CD4-positive, alpha-beta T cell treated with Interferon alpha-2 for 1 hour (primary cell): ENCODE data around the gene TTLL6.

Source experiments
- DNase-seq, 2 donors: peaks; one replicate each; pipeline ENCODE4 v3.0.0-alpha.2; 2020 to 2022

TTLL6 gene

GRCh38 chr17:48757524-48757961, 59.5 kb downstream of the TTLL6 start:
- no peak for DNase-seq

DNA sequence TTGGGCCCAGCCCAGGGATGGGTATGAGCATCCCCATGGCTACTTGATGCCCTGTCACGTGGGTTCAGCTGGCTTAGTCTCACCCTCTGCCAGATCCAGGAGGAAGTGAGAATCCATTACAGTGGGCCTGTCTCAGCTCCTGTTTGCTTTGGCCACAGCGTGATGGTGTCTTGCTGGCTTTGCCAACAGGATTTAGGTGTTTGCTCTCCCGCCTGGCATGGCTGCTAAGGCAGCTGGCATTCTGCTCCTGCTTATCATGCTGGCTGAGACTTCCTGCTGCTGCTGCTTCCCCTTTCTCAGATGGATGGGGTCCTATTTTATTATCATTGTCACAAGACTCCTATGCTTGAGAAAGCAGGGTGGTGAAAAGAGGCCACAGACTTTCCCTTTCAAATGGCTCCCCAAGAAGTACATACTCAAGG, 60.2 kb downstream of the TTLL6 start:
- no peak for DNase-seq

- DNase-seq = no peak
These were observed 61.7 kb downstream of the TTLL6 start for GRCh38 chr17:48755356-48755755.

DNA sequence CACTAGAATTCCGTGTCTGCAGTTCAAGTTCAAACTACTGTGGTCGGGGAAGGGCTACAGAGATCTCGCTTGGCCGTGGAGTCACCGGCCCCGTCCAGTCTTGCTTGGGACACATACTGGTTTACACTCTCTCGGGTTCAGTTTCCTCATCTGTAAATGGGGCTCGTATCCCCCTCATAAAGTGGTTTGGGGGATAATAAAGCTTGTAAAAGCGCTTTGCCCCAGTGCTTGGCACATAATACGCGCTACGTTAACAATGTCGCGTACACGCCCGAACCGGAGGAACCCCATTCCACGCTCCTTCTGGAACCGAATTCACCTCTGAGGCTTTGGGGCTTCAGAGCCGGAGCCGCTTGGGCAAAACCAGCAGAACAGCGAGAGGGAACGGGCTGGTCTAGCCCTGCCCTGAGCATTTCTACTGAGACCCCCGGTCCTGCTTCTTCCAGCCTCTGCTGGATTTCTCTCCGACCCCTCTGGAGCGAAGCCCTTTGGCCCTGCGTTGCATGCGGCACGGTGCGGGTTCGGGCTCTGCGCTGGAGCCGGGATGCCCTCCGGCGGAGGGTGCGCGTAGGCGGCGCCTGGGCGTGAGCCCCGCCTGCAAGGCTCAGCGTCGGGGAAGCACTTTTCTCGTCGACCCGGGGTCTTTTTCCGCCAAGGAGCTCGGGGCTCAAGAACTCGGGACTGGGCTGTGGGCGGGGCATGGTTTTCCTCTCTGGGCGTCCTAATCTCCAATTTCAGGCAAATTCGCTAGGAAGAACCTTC, 62.3 kb downstream of the TTLL6 start:
- no peak for DNase-seq

DNA sequence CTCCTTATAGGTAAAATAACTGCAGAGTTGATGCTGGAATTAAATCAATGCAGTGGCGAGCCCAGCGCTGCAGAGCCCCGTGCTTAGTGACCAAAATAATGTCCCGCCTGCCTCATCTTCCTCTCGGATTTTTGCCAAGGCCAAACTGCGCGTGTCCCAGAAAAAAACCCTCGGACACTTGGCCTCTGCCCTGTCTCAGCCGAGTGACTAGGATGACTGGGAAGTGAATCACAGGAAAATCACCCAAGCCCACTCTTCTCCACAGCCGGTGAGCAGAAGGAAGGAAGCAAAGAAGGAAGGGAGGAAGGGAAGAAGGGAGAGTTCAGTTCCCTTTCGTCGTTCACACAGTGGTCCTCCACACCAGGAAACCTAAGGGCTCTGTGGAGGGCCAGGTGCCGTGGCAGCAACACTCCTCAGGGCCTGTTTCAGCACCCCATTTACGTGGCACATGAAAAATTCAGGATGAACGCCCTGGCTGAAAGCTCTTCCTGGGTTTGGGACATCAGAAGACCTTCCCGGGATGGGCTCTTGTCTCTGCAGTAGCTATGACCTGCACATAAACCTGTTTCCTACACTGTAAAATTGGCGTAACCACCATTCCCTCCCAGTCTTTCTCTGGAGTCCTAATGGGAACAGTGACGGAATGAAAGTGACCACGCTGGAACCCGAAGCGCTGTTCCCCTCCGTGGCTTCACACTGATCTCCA, 63.1 kb downstream of the TTLL6 start:
- no peak for DNase-seq

GRCh38 chr17:48752399-48753288, 64.4 kb downstream of the TTLL6 start:
- no peak for DNase-seq

- DNase-seq = no peak
These were observed 65.2 kb downstream of the TTLL6 start for GRCh38 chr17:48751733-48752398.

- DNase-seq = no peak
These were observed 65.9 kb downstream of the TTLL6 start for GRCh38 chr17:48751172-48751571.

- no peak for DNase-seq
These were observed 67.1 kb downstream of the TTLL6 start for GRCh38 chr17:48749621-48750553.

GRCh38 chr17:48748718-48749566, 68.1 kb downstream of the TTLL6 start:
- no peak for DNase-seq

DNA sequence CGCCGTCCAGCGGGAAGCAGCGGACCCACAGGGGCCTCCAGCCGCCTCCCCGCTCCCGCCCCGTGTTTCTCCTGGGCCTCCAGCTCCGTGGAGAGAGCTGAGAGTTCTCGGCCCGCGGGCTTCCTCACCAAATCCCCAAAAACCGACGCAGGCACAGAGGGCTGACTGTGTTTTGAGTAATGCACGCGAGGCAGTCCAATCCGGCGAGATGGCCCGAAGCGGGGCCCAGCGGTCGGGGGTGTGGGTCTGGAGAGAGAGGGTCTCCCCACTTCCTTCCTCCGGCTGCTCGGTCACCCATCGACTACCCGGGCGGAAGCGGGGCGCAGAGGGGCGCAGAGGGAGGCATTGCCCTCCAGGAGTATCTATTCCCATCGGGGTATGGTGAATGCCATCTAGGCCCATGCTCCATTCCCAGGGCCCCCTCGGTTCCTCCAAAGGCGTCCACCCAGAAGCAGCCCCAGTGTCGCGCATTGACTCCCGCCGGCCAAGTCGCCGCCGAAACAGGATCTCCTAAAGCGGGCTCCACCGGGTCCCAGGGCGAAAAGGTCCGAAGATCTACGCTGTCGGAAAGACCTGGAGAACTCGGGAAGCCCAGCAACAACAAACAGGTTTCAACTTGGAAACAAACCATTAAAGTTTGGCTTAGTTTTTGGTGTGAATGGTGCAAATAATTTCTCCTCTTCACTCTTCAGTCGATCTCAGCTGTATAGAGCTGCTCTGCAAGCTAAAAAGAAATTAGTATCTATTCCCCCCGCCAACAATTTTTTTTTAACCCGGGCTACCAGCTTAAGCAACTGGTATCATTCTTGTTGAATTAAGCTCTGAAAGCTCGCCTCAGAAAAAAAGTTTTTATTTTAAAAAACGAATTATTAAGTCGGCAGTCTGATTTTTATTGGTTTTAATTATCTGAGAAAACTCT, 69.3 kb downstream of the TTLL6 start:
- no peak for DNase-seq

GRCh38 chr17:48746916-48747444, 70.0 kb downstream of the TTLL6 start:
- no peak for DNase-seq

DNA sequence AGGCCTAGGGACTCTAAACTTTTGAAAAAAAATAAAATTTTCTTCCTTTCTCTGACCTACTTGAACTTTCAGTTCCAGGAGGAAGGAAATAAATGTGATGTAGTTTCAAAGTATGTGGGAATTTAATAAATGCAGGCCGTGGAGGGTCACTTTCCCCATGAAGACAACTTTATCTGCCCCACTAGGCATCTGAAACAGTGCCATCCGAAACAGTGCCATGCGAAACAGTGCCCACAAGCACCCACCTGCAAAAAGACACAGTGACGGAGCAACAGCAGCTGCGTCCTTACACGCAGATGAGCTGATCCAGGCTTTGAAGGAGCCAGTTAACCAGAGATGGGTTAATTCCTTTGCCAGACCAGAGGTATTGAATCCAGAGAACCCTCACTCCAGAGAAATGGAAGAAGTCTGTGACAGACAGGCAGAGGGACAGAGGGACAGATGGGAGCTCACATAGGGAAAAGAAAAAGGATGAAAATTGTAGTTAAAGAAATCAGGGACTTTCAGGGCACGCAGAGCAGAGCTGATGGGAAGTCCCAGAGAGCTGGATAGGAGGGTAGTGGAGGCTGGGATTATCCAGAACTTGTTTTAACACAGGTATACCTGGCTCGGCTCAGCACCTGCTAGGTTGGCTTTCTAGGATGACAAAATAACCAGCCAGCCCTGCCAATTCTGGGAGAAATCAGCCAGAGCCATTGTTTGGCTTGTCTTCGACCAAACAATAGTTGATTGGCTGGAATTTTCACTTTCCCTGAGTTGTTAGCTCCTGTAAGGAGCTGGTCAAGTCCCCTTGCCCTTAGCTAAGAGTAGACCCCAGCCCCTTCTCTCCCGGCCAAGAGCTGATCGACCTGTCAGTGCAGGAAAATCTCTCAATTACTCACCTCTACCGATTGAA, 71.4 kb downstream of the TTLL6 start:
- DNase-seq = no peak

DNA sequence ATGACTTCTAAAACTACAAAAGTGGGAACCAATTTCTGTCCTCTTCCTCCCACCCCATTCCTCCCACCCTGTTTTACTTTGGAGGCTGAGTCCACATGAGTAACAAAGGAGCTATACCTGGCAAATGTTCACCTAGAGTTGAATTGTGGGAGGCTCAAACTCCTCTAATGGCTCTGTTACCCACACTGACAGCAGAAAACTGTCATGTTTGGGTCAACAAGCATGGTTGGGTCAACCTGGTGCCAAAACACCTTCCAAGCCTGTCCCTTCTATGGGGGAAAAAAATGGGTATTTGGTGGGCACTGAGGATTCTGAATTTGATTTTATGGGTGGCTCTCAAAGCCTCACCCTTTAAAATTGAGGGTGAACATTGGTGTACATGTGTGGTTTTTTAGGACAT, 76.5 kb downstream of the TTLL6 start:
- DNase-seq = no peak

- DNase-seq = no peak
These were observed 78.1 kb downstream of the TTLL6 start for GRCh38 chr17:48738803-48739526.

- DNase-seq = no peak
These were observed 78.6 kb downstream of the TTLL6 start for GRCh38 chr17:48738424-48738802.

DNA sequence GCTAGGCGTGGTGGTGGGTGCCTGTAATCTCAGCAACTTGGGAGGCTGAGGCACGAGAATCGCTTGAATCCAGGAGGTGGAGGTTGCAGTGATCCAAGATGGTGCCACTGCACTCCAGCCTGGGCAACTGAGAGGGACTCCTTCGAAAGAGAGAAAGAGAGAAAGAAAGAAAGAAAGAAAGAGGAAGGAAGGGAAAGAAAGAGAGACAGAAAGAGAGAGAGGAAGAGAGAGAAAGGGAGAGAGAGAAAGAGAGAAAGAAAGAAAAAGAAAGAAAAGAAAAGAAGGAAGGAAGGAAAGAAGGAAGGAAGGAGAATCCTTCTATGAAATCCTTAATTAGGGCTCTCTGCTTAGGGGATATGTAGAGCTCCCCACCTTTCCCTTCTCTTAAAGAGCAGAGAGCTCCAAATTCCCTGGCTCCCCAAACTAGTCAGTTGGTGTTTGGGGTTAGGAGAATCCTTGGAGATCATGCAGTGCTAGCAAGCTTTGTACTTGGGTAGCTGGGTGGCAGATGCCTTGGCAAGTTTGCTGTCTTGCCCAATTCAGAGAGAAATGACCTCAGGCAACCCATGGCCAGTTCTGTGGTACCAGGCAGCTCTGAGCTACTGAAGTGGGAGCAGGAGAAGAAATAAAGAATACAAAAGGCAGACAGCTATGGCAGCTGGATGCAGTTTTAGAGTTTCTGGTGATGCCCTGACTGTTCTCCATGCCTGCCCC, 79.5 kb downstream of the TTLL6 start:
- no peak for DNase-seq
